NCI-H82 treated with DMSO at 0.1 percent for 48 hours (cell line): Measurements from ENCODE around the gene STPG1.

Source experiments
- DNase-seq: peaks from one replicate; lab custom pipeline; 2025; ENCODE audit not compliant: unreplicated experiment; lab: John Stamatoyannopoulos, UW

Gene STPG1

DNA sequence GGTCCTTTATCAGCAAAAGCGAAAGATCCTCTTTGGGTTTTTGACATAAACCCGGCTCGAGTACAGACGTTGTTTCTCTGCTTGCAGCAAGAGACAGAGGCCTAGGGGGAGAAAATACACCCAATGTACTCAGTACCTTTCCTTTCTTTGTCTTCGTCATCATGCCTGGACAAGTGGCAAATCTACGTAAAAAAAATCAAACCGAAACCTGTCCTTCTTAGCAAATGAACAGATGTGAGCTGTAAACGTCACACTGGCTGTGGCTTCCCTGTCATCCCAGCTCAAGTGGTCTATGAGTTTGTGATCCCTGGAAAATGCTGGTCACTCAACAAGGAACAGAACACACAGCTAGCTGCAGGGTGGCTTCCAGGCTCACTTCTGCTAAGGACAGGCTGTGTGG lies 39.9 kb downstream of the STPG1 start:
- DNase-seq: no peak

DNA sequence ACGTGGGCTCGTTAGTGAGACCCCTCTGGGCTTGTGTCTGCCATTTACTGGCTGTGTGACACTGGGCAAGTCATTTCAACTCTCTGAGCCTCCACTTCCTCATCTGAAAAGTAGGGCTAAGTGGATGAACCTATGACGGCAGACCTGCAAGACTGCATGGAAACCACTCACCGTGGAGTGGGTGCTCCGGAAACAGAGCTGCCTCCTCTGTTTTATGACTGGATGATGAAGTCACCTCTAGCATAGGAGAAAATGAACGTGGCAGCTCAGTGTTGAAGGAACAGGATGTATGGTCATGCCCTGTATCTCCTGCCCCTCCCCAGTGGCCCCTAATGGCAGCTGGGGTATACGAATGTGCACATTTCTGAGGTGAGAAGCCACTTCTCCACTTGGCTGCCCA lies 40.5 kb downstream of the STPG1 start:
- DNase-seq: no peak

- no peak for DNase-seq
Observed at GRCh38 chr1:24369801-24370200, 43.8 kb downstream of the STPG1 start.

DNA sequence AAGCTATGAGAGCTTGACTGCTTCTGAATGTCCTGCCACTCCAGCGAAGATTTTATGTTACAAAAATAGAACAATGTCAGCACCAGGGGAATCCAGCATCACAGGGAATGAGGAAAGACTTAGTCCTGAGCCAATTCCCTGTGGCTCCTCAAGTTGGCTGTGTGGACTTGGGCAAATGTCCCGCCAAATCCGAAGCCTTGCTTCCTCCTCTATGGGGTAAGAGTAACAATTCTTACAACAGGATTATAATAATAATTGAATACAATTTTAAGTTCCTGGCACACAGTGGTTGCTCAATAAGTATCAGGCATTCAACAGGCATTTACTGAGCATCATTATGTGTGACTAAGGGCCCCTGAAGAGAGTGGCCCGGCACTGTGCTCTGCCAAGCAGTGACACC lies 44.4 kb downstream of the STPG1 start:
- DNase-seq: no peak

DNA sequence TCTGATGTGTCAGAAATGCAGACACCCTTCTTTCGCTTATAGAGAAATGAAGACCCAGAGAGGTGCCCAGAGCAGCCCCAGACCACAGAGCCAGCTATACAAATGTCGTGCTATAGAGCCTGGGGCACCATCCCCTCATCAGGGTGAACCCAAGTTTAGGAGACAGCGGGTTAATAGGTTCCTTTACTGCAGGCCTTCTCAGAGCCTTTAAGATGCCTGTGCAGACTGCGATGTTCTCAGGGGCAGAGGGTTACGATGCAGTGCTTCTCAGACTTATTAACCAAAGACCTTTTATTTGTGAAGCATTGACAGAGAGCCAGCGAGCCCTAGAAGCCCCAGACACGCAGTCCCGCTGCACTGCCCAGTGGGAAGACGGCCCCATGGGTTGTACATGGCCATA lies 46.9 kb downstream of the STPG1 start:
- no peak for DNase-seq

GRCh38 chr1:24364975-24365678 lies 48.5 kb downstream of the STPG1 start:
- peak; percentile 97 for DNase-seq

GRCh38 chr1:24364605-24364974 lies 49.0 kb downstream of the STPG1 start:
- DNase-seq: no peak

DNA sequence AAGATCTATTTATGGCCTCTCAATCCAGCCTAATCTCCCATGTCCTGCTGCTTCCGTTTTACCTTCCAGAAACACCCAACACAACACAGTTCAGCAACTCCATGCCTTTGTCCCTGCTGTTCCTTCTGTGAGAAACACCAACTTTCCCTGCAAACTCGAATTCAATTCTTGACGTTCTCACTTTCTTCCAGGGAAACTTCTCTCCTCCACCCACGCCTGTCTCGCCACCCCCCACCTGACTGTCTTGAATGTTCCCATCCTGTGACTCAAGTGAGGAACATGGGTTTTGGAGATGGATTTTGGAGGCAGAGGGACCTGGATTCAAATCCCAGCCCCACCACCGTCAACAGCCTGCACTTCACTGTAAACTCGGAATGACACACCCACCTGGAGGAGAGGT lies 49.6 kb downstream of the STPG1 start:
- DNase-seq: peak; percentile 9

DNA sequence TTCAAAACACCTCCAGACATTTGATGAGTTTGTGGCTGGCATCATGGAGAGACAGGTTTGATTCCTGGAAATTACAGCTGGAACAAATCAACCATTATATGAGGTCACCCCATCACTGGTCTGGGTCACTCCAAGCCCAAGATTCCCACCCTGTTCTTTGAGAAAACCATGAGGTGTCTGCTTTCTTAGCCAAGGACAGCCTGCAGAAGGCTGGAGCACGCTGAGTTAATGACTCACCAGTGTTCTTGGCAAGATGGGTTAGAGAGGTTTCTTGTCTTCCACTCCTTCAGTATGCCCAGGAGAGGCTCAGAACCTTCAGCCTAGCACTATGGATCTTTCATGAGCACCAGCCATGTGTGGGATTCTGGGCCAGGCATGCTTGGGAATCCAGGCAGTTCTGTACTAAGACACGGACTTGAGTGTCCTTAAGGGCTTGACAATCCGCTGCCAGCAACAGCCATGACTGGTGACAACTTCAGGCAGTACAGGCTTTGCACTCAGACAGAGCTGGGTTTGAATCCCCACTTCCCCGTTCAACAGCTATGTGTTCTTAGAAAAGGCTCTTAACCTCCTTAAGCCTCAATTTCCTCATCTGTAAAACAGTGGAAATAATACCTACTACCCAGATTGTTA lies 50.5 kb downstream of the STPG1 start:
- DNase-seq: no peak

GRCh38 chr1:24362396-24362795 lies 51.2 kb downstream of the STPG1 start:
- DNase-seq: no peak

DNA sequence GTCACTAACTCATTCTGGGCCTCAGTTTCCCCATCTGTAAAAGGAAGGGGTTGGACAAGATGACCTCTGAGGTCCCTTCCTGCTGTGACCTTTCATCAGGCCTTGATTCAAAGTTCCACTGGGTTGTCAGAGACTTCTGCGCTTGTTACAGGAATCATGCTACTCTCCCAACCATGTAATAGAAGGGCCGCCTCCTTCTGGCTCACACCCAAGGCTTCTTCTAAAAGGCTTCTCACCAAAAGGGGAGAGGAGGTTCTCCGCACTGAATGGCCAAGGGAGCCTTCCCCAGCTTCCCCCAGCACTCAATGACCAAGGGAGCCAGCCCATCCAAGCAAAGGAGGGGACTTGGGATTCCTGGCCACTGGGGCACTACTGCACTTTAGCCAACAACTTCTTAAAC lies 51.8 kb downstream of the STPG1 start:
- DNase-seq: no peak

DNA sequence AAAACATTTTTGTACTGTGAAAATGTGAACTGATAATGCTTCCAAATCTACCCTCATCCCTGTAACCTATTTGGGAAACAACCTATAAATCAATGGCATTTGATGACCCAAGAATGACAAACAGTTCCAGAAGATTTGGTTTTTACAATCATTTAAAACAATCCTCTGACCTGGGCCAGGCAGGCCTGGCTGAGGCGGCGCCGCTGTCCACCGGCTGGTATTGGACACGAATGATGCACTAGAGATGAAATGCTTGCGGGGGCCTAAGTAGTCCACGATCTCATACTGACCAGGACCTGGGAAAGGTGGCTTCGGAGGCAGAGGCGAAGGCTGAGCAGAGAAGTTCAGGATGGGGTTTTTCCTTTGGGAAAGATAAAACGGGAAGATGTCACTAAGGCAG lies 52.9 kb downstream of the STPG1 start:
- DNase-seq: no peak

DNA sequence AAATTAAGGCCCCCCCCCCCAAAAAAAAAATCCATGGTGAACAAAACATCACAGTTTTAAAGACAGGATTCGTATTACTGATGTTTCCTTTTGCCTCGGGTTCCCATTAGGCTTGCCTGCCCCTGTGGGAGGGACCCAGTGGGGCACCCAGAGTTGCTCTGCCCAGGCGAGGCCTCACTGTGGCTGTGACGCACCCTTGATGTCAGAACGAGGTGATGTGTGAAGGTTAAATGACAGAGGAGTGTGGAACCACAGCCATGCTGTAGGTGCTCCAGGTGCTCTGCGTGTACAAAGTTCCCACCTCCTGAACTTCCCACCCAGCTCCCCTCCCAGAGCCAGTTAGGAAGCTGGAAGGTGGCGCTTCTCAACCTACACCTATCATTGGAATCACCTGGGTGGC lies 56.5 kb downstream of the STPG1 start:
- DNase-seq: no peak

- no peak for DNase-seq
Observed at GRCh38 chr1:24355466-24355865, 58.1 kb downstream of the STPG1 start.

- no peak for DNase-seq
Observed at GRCh38 chr1:24353292-24353891, 60.2 kb downstream of the STPG1 start.

- no peak for DNase-seq
Observed at GRCh38 chr1:24351918-24352627, 61.5 kb downstream of the STPG1 start.

DNA sequence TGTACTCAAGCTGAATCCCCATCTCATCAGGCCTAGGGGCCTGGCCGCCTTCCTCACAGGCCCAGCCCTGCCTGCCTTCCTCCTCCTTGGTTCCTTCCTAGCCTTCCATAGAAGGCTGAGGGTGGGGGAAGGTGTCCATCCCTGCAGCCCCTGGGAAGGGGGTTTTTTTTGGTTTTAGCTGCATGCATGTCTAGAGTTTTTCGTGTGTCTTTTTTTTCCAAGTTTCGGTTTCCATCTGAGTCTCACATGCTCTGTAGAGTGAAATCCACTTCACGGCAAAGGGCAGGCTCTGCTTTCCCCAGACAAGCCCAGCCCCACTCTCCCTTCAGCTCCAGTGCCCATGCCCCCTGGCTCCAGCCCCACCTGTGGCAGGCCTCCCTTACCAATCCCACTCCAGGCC lies 62.3 kb downstream of the STPG1 start:
- DNase-seq: no peak

DNA sequence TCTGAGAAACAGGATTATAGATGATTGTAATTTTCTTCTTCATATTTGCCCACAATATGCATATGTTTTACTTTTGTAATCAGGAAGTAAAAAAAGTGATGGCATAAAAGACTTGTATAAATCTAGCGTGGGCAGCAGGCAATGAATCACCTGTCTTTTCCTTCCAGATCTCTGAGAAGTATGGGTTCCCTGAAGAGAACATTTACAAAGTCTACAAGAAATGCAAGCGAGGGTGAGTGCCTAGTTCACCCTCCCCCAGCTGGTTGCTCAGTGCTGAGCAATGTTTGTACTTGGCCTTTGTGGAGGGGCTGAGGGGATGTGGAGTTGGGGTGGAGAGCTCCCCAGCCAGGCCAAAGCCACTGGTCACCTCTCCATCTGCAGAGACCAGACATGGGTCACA lies 63.7 kb downstream of the STPG1 start:
- DNase-seq: no peak

DNA sequence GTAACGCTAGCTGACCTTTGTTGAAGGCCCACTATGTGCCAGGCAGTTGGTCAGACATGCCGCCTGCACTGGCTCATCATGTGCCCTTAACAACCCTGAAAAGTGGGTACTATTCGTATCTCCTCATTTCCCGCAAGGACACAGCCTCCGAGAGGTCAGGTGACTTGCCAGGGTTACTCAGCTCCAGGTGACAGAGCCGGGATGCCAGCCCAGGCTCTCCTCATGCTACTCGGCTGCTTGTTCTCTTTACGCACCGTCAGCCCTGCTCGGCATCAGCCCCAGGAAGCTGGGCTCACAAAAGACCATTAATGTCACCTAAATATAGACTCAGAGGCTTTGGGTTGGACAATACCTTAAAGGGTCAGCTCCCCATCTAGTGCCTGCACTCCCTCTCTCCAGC lies 65.4 kb downstream of the STPG1 start:
- no peak for DNase-seq

DNA sequence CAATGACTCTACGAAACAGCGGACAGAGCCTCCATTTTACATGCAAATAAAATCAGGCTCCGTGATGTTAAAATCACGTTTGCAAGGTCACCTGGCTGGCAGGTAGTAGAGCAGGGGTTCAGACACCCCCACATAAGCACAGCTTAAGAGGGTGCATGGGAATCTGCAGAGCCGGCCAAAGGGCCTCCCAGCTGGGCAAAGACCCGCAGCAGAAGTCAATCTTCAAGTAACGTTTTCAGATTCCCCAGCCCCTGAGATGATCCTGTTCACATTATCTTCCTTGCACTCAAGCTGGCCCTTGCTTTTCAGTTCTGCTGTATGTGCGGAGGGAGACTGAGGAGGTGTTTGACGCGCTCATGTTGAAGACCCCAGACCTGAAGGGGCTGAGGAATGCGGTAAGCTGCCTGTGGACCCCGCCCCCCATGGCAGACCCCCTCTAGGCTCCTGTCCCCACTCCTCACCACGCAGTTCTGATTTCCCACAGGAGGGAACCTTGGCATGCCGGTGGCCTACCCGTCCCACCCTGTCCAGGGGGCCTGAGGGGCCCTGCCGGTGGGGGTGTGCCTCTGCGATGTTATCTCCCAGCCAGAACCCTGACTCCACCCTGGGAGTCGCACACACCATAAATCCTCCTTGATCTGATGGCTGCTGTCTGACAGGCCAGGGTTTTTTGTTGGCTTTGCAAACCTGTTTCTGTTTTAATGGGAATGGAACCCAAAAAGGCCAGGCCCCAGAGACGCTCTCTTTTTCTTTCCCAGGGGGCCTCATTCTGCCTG lies 66.2 kb downstream of the STPG1 start:
- DNase-seq: no peak

DNA sequence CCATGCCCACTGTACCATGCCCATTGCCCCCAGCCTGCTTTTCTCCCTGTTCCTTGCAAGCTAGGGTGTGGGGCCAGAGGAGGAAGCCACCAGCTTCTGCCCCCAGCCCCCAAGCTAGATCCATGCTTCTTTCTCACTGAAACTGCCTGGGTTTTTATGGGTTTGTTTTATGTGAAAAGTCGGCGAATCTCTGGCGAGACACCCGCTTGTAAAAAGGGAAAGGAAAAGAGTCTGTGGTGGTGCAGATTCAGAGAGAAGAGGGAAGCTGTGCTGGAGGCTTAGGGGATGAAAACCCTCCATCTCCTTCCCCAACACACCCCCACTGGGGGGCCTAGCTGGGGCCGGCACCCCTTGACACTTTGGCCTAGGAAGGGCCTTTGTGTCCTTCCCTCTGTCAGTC lies 68.2 kb downstream of the STPG1 start:
- DNase-seq: no peak
